ENCODE measurements around the gene RFPL2. TPM values are rescaled to one million over a fixed set of nuclear protein-coding genes. Genes with fewer than 3 reads are reported as not detected.

RFPL2 gene
- not detected for total RNA-seq

DNA sequence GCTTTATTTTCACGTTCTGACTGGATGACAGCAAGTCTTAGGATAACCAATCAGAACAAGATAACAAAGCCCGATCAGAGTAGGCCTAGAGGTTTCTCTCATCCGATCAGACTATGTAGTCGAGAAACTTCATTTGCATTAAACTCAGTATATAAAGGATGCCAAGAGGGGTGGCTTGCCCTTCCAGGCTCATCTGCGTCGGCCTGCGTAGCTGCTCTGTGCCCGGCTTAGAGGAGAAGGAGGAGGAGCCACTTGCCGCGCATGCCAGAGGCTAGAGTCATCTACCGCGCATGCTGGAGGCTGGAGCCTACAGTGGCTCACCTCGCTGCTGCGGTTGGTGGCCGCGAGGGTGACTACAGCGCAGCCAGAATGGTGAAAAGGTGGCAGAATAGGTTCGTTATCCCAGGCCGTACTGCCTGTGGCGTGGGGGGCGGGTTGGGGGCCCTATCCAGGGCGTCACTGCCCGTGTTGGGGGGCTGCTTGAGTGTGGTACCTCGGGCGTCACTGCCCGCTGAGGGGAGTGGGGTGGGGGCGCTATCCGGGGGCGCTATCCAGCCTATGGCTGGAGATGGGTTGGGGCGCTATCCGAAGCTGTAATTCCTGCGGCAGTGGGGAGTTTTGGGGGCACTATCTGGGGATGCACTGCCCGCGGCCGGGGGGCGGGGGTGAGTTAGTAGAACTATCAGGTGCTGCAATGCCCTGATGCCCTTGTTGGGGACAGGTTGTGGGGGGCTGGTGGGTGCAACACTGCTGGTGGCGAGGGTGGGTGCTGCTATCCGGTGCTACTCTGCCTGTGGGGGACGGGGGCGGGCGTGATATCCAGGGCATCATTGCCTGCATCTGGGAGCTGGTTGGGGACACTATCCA lies at the start of gene RFPL2:
RFPL2 (minus strand) TSS at position 218 of the 867 bp plus-strand sequence. CDS start 2,622 bp downstream, outside the sequence.
- DNase-seq (ENCODE audit: low read depth in 2 of 3, low spot score in 2 of 3) = no peak

DNA sequence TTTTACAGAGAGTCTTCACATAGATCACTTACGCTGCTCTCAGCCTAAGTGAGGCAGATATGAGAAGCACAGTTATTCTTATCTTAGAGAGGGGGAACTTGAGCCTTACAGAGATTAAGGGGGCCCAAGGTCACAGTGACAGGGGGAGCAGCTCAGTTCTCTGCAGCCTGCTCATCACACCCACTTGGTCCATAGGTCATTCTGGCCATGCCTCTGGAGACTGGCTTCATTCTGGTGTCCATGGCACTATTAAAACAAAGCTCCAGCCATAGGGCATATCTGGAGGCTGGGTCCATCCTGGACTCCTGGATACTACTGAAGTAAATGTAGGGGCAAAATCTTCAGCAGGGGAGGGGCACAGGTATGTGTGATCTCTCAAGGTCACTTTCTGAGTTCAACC lies 44.4 kb upstream of the RFPL2 start:
- DNase-seq (ENCODE audit: low read depth in 2 of 3, low spot score in 2 of 3) = no peak

DNA sequence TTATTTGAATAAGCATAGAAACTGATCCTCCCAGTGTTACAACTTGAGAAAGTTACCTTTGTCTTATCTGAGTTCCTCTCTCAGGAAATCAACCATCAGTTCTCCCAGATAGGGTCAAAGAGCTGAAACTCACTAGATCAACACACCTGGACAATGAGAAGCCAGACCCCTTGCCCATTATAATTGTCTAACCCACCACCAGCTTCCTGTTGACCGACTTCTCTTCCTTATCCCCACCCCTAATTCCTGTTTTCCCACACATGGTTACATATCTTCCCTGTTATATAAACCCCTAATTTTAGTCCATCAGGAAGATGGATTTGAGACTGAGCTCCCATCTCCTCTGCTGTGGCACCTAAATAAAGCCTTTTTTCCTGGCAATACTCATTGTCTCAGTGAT lies 43.4 kb upstream of the RFPL2 start:
- no peak for DNase-seq (ENCODE audit: low read depth in 2 of 3, low spot score in 2 of 3)

DNA sequence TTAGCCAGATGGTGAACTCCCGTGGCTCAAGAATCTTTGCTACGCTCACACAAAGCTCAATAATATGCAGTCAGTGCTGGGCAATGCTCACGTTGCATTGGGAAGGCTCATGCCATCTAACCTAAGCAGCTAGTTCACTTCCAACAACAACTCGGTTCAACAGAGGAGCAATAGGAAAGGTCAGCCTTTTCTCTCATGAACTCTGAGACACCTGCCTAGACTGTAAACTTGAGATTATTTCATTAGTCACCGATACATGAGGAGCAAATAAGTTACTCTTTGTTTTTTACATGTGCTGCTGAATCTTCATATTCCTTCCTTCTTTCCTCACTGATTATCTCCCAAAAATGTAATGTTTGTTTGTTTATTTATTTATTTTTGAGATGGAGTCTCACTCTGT lies 41.3 kb upstream of the RFPL2 start:
- DNase-seq (ENCODE audit: low read depth in 2 of 3, low spot score in 2 of 3) = no peak

DNA sequence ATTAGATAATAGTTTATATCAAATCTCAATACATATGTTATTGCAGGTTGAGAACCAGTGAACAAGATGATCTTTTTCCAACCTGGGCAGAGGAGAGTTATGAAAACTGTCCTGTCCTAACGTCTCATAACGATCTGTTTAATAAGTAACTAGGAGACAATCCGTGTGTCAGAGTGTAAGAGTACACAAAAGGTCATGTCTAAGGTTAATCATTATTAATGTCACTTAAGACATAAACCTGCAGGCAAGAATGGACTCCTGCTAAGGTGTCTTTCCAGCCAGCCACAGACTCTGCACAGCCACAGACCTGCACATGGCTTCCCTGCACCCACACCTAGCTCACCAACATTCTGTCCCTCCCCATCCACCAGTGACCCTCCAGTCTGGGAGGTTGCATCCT lies 40.2 kb upstream of the RFPL2 start:
- DNase-seq (ENCODE audit: low read depth in 2 of 3, low spot score in 2 of 3) = no peak

DNA sequence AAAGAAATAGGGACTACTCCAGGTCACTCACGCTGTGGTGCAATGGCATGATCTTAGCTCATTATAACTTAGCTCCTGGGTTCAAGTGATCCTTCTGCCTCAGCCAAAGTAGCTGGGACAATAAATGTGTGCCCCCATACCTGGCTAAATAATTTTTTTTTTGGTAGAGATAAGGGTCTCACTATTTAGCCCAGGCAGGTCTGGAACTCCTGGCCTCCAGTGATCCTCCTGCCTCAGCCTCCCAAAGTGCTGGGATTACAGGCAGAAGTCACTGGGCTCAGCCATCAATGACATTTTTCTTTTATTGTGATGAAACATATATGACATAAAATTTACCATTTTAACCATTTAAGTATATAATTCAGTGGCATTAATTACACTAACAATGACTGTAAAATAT lies 39.7 kb upstream of the RFPL2 start:
- DNase-seq (ENCODE audit: low read depth in 2 of 3, low spot score in 2 of 3) = no peak

DNA sequence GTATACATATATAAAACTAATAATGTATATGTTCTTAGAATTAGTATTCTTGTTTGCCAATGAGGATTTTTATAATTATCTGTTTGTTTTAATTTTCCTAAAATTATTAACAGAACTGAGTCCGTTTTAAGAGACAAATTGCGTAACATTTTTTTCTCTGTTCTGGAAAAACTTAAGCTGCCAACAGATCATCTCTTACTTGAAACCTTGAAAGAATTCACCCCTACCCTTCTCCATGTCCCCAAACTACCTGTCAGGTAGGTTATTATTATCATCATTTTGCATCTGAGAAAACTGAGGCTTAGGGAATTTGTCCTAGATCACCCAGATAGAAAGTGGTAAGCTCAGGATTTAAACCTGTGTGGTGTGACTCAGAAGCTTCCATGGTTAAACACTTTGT lies 35.6 kb upstream of the RFPL2 start:
- DNase-seq (ENCODE audit: low read depth in 2 of 3, low spot score in 2 of 3) = no peak

DNA sequence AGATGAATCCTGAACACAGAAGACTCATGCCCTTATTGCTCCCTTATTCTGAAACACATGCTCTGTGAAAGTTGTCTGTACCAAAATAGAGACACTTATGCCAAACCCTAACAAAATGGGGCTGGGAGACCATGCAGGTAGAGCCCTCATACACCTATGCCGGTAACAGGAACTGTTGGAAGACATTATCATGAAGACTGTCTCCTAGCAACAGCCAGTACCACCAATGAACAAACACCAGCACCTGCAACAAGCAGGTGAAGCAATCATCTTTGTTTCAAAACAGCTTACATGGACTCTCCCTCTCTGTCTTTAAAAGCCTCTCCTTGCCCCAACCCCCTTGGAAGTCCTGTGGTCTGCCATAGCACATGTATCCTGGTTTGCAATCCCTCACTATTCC lies 33.0 kb upstream of the RFPL2 start:
- DNase-seq (ENCODE audit: low read depth in 2 of 3, low spot score in 2 of 3) = no peak

DNA sequence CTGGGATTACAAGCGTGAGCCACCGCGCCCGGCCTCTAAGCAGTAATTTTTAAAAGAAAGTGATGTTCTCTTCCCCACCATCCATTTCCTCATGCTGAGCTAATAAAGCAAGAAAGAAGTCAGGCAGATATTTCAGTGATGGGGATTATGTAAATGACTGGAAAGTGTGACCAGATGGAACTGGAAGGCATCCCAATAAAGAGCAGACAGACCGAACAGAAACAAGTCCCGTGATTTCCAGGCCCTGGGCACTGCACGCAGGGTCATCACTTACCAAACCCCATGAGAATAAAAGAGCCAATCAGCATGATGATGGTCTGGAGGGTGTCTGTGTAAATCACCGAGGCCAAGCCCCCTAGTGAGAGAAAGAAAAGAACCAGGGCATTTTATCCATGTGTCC lies 32.1 kb upstream of the RFPL2 start:
- no peak for DNase-seq (ENCODE audit: low read depth in 2 of 3, low spot score in 2 of 3)

DNA sequence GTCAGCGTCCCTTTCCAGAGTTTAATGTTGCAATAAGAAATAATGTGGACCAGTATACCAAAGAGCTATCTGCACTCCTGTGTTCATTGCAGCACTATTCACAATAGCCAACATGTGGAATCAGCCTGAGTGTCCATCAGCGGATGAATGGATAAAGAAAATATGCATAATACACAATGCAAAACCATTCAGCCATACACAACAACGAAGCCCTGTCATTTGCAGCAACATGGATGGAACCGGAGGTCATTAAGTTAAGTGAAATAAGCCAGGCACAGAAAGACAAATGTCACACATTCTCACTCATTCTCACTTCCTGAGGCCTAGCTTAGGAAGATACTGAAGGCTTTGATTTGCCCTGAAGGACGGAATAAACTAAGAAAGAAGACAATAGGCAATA lies 28.2 kb upstream of the RFPL2 start:
- DNase-seq (ENCODE audit: low read depth in 2 of 3, low spot score in 2 of 3) = no peak

DNA sequence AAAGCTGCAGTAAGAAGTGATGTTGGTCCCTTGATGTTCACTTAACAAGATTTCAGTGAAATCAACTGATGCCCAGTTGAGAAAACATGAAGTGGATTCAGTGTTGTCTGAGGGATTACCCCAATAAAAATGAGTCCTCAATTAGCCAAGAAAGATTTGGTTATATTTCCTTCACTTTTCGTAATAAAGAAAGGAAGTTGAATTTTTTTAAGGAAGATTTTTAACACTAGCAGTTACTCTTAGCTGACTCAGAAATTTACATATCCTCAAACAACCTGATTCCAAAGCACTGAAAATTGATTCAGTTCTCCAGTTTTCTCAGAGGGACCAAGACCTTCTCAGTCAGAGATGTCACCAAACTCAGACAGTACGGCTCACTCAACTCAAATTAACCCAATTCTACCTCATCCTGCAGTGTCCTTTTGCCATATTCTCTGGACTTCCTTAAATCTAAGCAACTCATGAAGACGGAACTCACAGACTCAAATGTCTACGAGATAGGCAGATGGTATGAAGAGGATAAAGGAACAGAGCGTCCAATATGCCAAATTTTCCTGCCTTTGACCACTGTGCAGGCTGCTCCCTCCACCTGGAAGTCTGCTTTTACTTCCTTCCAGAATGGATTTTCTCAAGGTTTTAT lies 27.4 kb upstream of the RFPL2 start:
- DNase-seq (ENCODE audit: low read depth in 2 of 3, low spot score in 2 of 3) = no peak

DNA sequence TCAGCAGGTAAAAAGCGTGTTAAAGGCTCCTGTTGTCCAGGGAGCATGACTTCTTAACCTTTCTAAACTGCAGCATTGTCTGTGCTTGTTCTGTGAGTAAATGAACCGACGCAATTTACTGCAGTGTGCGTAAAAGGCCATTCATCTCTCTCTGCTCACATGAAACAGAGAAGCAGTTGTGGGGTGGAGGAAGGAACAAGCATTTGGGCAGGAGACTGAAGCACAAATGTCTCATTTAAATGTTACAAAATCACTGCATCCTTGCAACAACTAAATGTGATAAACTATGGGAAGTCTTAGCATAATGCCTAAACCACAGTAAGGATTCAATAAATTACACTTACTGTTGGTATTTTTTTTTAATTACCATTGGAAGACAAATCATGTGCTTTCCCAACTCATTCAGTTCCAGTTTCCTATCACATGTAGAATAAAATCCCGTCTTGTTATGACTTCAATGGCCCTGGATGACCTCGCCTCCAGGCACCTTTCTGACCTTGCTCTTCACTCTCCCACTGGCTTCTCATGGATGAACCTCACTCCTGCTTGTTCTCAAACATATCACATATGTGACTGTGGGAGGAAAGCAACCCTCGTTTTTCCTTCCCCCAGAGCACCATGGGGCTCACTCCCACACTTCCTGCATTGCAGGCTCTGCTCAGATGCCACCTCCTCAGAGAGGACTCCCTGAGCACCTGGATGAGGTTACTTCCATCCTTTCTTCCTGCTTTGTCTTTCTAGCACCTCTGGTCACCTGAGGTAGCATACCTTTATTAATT lies 21.6 kb upstream of the RFPL2 start:
- DNase-seq (ENCODE audit: low read depth in 2 of 3, low spot score in 2 of 3) = no peak

DNA sequence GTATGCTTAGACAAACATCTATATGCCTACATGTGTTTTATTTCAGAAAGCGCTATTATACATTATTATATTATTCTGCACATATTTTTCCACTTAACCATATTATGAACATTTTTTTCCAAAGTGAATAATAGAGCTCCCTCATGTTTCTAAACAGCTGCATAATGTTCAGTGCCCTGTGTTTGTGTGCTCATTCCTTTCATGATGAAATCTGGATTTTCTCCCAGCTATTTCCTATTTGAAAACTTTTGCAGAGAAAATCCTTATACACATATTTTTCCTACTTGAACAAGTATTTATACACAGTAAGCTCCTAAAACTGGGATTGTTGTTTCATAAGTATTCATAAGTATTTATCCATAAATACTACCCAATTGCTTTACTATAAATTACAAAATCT lies 18.1 kb upstream of the RFPL2 start:
- no peak for DNase-seq (ENCODE audit: low read depth in 2 of 3, low spot score in 2 of 3)

DNA sequence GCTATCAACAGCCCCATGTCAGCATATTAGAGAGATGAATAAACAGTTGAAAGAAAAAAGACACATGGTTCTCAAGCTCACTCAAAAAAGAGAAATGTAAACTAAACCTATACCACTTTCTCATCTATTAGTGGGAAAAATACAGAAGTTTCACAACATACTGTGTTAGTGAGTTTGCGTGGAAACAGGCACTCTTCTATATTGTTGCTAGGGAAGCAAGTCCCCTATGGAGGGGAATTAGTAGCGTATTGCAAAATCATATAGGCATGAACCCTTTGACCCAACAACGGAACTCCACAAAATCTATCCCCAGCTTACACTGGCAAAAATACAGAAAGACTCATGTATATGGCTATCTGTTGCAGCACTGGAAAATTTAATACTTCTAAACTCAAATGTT lies 14.2 kb upstream of the RFPL2 start:
- DNase-seq (ENCODE audit: low read depth in 2 of 3, low spot score in 2 of 3) = no peak

DNA sequence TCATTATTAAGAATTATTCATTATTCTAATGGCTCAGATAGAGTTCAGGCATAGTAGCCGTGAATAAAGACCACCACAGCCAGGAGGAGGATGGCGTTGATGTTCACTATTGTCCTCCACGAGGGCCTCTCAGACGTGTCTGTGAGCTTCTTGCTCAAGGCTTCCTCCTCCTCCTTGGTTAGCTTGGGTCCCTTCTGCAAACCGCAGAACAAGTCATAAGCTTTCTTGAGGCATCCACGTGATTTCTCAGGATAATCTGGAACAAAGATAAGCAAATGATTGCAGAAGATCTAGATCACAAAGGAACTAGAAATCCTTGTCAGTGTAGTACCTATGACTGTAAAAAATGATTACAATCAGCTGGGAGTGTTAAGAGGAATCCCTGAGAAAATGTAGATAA lies 13.6 kb upstream of the RFPL2 start:
- DNase-seq (ENCODE audit: low read depth in 2 of 3, low spot score in 2 of 3) = peak in 1 of 3 donors; percentile 29

DNA sequence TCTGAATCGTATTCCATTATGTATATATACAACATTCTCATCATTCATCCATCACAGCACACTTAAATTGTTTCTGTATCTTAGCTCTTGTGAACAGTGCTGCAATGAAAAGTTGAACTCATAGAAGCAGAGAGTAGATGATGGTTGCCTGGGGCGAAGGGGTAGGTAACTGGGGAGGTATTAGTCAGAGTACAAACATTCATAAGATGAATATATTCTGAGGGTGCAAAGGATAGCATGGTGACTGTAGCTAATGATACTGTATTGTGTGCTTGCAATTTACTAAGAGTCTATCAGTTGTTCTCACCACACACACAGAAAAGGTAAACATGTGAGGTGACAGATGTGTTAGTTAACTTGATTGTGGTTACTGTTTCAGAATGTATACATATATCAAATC lies 12.6 kb upstream of the RFPL2 start:
- no peak for DNase-seq (ENCODE audit: low read depth in 2 of 3, low spot score in 2 of 3)

DNA sequence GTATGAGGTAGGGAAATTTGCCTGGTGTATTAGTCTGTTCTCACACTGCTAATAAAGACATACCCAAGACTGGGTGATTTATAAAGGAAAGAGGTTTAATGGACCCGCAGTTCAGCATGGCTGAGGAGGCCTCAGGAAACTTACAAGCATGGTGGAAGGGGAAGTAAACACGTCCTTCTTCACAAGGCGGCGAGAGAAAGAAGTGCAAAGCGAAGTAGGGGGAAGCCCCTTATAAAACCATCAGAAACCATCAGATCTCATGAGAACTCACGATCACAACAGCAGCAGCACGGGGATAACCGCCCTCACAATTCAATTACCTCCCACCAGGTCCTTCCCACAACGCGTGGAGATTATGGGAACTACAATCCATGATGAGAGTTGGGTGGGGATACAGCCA lies 12.0 kb upstream of the RFPL2 start:
- DNase-seq (ENCODE audit: low read depth in 2 of 3, low spot score in 2 of 3) = no peak

DNA sequence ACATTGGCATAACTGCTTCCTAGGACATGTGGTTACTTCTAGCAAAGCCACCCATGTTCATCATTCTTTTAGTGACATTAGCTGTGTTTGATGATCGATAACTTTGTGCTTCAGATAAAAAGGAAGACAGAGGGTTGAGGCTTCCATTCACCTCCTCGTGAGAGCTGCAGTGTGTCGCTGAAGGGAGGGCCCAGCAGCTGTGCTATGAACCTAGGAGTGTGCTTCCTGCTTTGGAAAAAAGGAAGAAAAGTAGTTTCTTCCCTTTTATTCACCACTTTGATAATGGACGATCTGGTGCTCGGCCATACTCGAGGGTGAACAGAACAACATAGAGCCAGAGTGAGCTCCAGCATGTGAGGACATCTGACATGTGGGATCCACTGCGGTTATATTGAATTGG lies 6.1 kb upstream of the RFPL2 start:
- DNase-seq (ENCODE audit: low read depth in 2 of 3, low spot score in 2 of 3) = no peak

DNA sequence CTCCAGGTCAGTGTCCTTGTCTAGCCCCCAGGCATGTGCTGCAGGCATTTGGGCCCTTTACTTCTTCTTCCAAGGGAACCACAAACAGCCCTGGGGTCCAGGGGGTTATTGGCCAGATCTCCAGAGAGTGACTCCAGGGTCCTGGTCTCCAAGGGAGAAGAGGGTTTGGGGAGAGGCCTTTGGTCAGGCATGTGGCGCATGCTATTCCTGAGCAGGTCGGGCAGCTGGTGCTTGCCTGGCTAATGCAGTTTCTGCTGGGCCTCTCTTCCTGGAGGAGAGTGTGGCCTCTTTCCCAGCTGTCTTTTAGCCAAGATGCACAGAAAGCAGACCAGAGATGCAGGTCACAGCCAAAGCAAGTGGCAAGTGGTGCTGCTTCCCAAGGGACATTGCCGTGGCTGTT lies 3.8 kb upstream of the RFPL2 start:
- no peak for DNase-seq (ENCODE audit: low read depth in 2 of 3, low spot score in 2 of 3)

DNA sequence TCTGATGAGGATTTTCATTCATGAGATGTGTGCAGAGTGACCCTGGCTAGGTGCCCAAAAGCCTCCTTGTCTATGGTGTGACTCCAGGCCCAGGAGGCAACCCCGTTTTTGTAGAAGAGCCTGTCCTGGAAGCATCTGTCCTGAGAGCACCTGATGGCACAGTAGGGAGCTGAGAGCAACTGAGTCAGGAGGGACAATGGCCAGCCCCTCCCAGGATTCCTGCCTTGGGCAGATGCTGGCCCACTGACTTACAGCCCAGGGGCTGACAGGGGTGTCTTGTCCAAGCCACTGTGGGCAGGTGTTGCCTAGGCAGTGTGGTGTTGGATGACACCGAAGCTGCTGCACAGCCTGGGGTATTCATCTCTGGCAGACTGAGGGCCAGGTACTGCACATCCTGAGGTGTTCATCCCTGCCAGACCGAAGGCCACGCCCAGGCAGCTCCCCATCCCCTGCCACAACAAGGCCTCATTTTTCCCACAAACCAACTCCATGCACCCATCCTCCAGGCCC lies 3.2 kb upstream of the RFPL2 start:
- no peak for DNase-seq (ENCODE audit: low read depth in 2 of 3, low spot score in 2 of 3)

Data from hematopoietic multipotent progenitor cell (in vitro differentiated cells).